ENCODE results near the gene SLC13A3.

GRCh38 chr20:46683939-46684750, 32.9 kb upstream of the SLC13A3 start:
- TF ChIP-seq POLR2A (IDR thresholded peaks at IDR 0.05) = no peak
- TF ChIP-seq, protein P1, sequence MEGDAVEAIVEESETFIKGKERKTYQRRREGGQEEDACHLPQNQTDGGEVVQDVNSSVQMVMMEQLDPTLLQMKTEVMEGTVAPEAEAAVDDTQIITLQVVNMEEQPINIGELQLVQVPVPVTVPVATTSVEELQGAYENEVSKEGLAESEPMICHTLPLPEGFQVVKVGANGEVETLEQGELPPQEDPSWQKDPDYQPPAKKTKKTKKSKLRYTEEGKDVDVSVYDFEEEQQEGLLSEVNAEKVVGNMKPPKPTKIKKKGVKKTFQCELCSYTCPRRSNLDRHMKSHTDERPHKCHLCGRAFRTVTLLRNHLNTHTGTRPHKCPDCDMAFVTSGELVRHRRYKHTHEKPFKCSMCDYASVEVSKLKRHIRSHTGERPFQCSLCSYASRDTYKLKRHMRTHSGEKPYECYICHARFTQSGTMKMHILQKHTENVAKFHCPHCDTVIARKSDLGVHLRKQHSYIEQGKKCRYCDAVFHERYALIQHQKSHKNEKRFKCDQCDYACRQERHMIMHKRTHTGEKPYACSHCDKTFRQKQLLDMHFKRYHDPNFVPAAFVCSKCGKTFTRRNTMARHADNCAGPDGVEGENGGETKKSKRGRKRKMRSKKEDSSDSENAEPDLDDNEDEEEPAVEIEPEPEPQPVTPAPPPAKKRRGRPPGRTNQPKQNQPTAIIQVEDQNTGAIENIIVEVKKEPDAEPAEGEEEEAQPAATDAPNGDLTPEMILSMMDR (IDR thresholded peaks at IDR 0.05) = no peak
